ENCODE measurements around the gene CCSER1.
"Not testable (repeated sequence)": the region's sequence is repeated elsewhere in the genome, so short reads cannot be mapped to it uniquely, and the experiment has no call there.

The CCSER1 gene

GRCh38 chr4:90730752-90731151, 603.6 kb downstream of the CCSER1 start:
- no peak for DNase-seq
- in situ Hi-C loops (cut with MboI; ENCODE audit: low pct_unique_long_range_greater_than_20kb, low sequenced_read_pairs), result no loop called here

- in situ Hi-C loops (cut with MboI; ENCODE audit: low pct_unique_long_range_greater_than_20kb, low sequenced_read_pairs), result no loop called here
- DNase-seq, result no peak
Measured at GRCh38 chr4:90733211-90733610, 606.0 kb downstream of the CCSER1 start.

GRCh38 chr4:90745176-90745575, 618.0 kb downstream of the CCSER1 start:
- in situ Hi-C loops (cut with MboI; ENCODE audit: low pct_unique_long_range_greater_than_20kb, low sequenced_read_pairs), result no loop called here
- DNase-seq, result no peak

GRCh38 chr4:90753068-90753467, 625.9 kb downstream of the CCSER1 start:
- in situ Hi-C loops (cut with MboI; ENCODE audit: low pct_unique_long_range_greater_than_20kb, low sequenced_read_pairs), result no loop called here
- DNase-seq, result no peak

- in situ Hi-C loops (cut with MboI; ENCODE audit: low pct_unique_long_range_greater_than_20kb, low sequenced_read_pairs), result no loop called here
- DNase-seq, result no peak
Measured at GRCh38 chr4:90757534-90758060, 630.4 kb downstream of the CCSER1 start.

- in situ Hi-C loops (cut with MboI; ENCODE audit: low pct_unique_long_range_greater_than_20kb, low sequenced_read_pairs), result no loop called here
- DNase-seq, result no peak
Measured at GRCh38 chr4:90760059-90760458, 632.9 kb downstream of the CCSER1 start.

GRCh38 chr4:90766837-90767236, 639.6 kb downstream of the CCSER1 start:
- DNase-seq, result no peak
- in situ Hi-C loops (cut with MboI; ENCODE audit: low pct_unique_long_range_greater_than_20kb, low sequenced_read_pairs), result no loop called here

- in situ Hi-C loops (cut with MboI; ENCODE audit: low pct_unique_long_range_greater_than_20kb, low sequenced_read_pairs), result no loop called here
- no peak for DNase-seq
Measured at GRCh38 chr4:90769251-90769650, 642.1 kb downstream of the CCSER1 start.

- no peak for DNase-seq
- in situ Hi-C loops (cut with MboI; ENCODE audit: low pct_unique_long_range_greater_than_20kb, low sequenced_read_pairs), result no loop called here
Measured at GRCh38 chr4:90780193-90780592, 653.0 kb downstream of the CCSER1 start.

- DNase-seq, result no peak
- in situ Hi-C loops (cut with MboI; ENCODE audit: low pct_unique_long_range_greater_than_20kb, low sequenced_read_pairs), result no loop called here
Measured at GRCh38 chr4:90786602-90787001, 659.4 kb downstream of the CCSER1 start.

GRCh38 chr4:90792696-90793095, 665.5 kb downstream of the CCSER1 start:
- DNase-seq, result no peak
- in situ Hi-C loops (cut with MboI; ENCODE audit: low pct_unique_long_range_greater_than_20kb, low sequenced_read_pairs), result no loop called here

- in situ Hi-C loops (cut with MboI; ENCODE audit: low pct_unique_long_range_greater_than_20kb, low sequenced_read_pairs), result no loop called here
- no peak for DNase-seq
Measured at GRCh38 chr4:90798948-90799347, 671.8 kb downstream of the CCSER1 start.

GRCh38 chr4:90799895-90800294, 672.7 kb downstream of the CCSER1 start:
- DNase-seq, result no peak
- in situ Hi-C loops (cut with MboI; ENCODE audit: low pct_unique_long_range_greater_than_20kb, low sequenced_read_pairs), result no loop called here

GRCh38 chr4:90815569-90815968, 688.4 kb downstream of the CCSER1 start:
- DNase-seq, result no peak
- in situ Hi-C loops (cut with MboI; ENCODE audit: low pct_unique_long_range_greater_than_20kb, low sequenced_read_pairs), result no loop called here

- in situ Hi-C loops (cut with MboI; ENCODE audit: low pct_unique_long_range_greater_than_20kb, low sequenced_read_pairs), result no loop called here
- no peak for DNase-seq
Measured at GRCh38 chr4:90816754-90817153, 689.6 kb downstream of the CCSER1 start.

GRCh38 chr4:90824266-90825150, 697.3 kb downstream of the CCSER1 start:
- DNase-seq, result no peak
- in situ Hi-C loops (cut with MboI; ENCODE audit: low pct_unique_long_range_greater_than_20kb, low sequenced_read_pairs), result no loop called here

- in situ Hi-C loops (cut with MboI; ENCODE audit: low pct_unique_long_range_greater_than_20kb, low sequenced_read_pairs), result no loop called here
- no peak for DNase-seq
Measured at GRCh38 chr4:90825849-90826248, 698.7 kb downstream of the CCSER1 start.

GRCh38 chr4:90833706-90834105, 706.5 kb downstream of the CCSER1 start:
- in situ Hi-C loops (cut with MboI; ENCODE audit: low pct_unique_long_range_greater_than_20kb, low sequenced_read_pairs), result no loop called here
- DNase-seq, result no peak

GRCh38 chr4:90837241-90837640, 710.0 kb downstream of the CCSER1 start:
- no peak for DNase-seq
- in situ Hi-C loops (cut with MboI; ENCODE audit: low pct_unique_long_range_greater_than_20kb, low sequenced_read_pairs), result no loop called here

GRCh38 chr4:90838859-90839258, 711.7 kb downstream of the CCSER1 start:
- in situ Hi-C loops (cut with MboI; ENCODE audit: low pct_unique_long_range_greater_than_20kb, low sequenced_read_pairs); DNase-seq: not testable (repeated sequence)

GRCh38 chr4:90840291-90840690, 713.1 kb downstream of the CCSER1 start:
- DNase-seq, result no peak
- in situ Hi-C loops (cut with MboI; ENCODE audit: low pct_unique_long_range_greater_than_20kb, low sequenced_read_pairs), result no loop called here
